ENCODE data around the gene TECPR1. TPM values are rescaled to one million over a fixed set of nuclear protein-coding genes. Genes with fewer than 3 reads are reported as not detected.

TECPR1 gene
- total and polyA plus RNA-seq, 2 donors (not counting 1 experiment from before 2014, with no cell fraction given), result 20.9 to 52.2 TPM

DNA sequence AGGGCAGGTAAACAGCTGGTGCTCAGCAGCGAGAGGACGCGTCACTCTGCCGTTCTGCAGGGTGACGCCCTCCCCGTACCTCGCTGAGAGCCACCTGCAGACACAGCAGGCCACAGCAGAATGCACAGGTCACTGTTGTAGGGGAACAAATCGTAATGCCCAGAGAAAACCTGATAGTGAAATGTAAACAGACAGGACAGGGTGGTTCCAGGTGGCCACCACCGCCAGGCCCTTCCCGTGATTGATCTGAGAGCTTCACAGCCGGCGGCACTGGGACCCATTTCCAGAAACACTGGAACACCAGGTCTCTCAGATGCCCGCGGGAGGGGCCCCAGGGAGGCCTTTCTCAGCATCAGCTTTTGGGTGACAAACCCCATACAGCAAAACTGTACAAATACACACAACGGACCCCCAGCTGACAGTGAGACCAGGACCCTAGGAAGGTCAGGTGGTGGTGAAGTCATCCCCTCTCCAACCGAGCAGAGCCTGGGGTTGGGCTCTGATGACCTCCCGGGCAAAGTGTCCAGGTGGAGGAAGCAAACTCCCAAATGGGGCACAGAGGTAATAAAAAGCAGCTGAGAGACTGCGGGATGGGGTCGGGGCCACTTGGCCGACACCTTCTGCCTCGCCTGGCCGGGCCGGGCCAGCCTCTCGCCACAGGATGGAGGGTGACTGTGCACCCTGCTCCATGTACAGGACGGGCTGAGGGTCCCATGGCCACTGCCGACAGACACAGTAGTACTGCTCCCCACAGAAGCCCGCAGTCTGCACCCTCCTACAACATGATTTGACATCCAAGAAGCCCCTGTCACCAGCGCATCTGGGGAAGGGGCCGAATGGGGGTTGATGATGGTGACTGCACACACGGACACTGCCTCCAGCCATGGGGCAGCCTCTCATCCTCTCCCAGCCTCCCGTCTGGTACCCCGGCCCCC lies 36.2 kb downstream of the TECPR1 start:
- H3K4me1 Mint-ChIP-seq, result peaks cover 28% of the 10 kb centered on the region
- Histone ChIP-seq H3K36me3 (replicated peaks in 1 of 2; ENCODE audit: control extremely low read depth in 1 of 2, control insufficient read depth in 1 of 2, extremely low read depth in 1 of 2, insufficient read depth in 2 of 2, low read length in 1 of 2) (peaks cover 0 to 16% of the 10 kb centered on the region in 2 experiments), H3K79me2 (ENCODE audit: control insufficient read depth, insufficient read depth, low read length) (no peaks in the 10 kb centered on the region), H3K27ac (ENCODE audit: low read length in 2 of 2) (no peak overlapping the region), H3K27me3 (replicated peaks in 1 of 4; ENCODE audit: control extremely low read depth in 1 of 4, control insufficient read depth in 3 of 4, insufficient read depth in 4 of 4, low read length in 3 of 4) (peaks cover 0 to 25% (median 8%) of the 10 kb centered on the region in 4 experiments), H3K4me2 (replicated peaks; ENCODE audit: low read depth, low read length, poor library complexity, severe bottlenecking) (no peak overlapping the region), H2AFZ (ENCODE audit: insufficient read depth, low read depth, low read length, poor library complexity, severe bottlenecking) (no peak overlapping the region), H3K4me1 (ENCODE audit: control insufficient read depth in 2 of 2, insufficient read depth in 2 of 2, low read length in 2 of 2) (peaks cover 29 to 35% of the 10 kb centered on the region in 2 donors), H3K9ac (ENCODE audit: low read length) (no peak overlapping the region), H3K9me3 (ENCODE audit: control extremely low read depth in 1 of 3, control insufficient read depth in 2 of 3, insufficient read depth in 1 of 3, low read length in 2 of 3) (peaks cover 0 to 8% (median 0%) of the 10 kb centered on the region in 3 donors), H4K20me1 (ENCODE audit: control insufficient read depth, insufficient read depth, low read length, poor library complexity, severe bottlenecking) (peaks cover 39% of the 10 kb centered on the region), H3K4me3 (ENCODE audit: control extremely low read depth in 1 of 5, extremely low read depth in 1 of 5, insufficient read depth in 1 of 5, low read depth in 2 of 5, low read length in 4 of 5) (no peak overlapping the region)
- WGBS (ENCODE audit: insufficient coverage), result 93% methylated on average over 26 of the region's 32 CpGs
- TF ChIP-seq, protein P1, sequence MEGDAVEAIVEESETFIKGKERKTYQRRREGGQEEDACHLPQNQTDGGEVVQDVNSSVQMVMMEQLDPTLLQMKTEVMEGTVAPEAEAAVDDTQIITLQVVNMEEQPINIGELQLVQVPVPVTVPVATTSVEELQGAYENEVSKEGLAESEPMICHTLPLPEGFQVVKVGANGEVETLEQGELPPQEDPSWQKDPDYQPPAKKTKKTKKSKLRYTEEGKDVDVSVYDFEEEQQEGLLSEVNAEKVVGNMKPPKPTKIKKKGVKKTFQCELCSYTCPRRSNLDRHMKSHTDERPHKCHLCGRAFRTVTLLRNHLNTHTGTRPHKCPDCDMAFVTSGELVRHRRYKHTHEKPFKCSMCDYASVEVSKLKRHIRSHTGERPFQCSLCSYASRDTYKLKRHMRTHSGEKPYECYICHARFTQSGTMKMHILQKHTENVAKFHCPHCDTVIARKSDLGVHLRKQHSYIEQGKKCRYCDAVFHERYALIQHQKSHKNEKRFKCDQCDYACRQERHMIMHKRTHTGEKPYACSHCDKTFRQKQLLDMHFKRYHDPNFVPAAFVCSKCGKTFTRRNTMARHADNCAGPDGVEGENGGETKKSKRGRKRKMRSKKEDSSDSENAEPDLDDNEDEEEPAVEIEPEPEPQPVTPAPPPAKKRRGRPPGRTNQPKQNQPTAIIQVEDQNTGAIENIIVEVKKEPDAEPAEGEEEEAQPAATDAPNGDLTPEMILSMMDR (IDR thresholded peaks at IDR 0.05), result no peak
- TF ChIP-seq EZH2 (IDR thresholded peaks at IDR 0.05; ENCODE audit: borderline replicate concordance, insufficient read depth, low read depth, low read length, poor library complexity, severe bottlenecking), result no peak
- intact Hi-C loops (cut with micrococcal nuclease), result no loop called here
- DNase-seq, result no peak
- H3K9me3 Mint-ChIP-seq (ENCODE audit: insufficient read depth), result no peaks in the 10 kb centered on the region
- ChIA-PET CTCF (interaction anchor here (1.0 to 1.1 kb wide), 2 partner anchors 46 to 84 kb away, joined by 3 to 4 read pairs; no protein-coding TSS in a partner anchor), POLR2A (no interaction called here)
- H3K27me3 Mint-ChIP-seq, result peaks cover 10% of the 10 kb centered on the region
- H3K27ac Mint-ChIP-seq, result no peak overlapping the region
- no peak overlapping the region for H3K4me3 Mint-ChIP-seq
- ATAC-seq (ENCODE audit: low read depth), result no peak

Data from B cell (primary cell).